ENCODE measurements around the gene FARSB. TPM values are rescaled to one million over a fixed set of nuclear protein-coding genes. Genes with fewer than 3 reads are reported as not detected.

The FARSB gene
- total RNA-seq, 2 experiments from 2014 or later: 21.6 to 26.0 TPM

GRCh38 chr2:222561817-222562645 is 93.9 kb downstream of the FARSB start:
- H3K27me3 Mint-ChIP-seq: no peaks in the 10 kb centered on the region
- POLR2A ChIA-PET: no interaction called here
- H3K4me3 Mint-ChIP-seq: no peak overlapping the region
- peak; percentile 43 for DNase-seq
- H3K27ac Mint-ChIP-seq: no peak overlapping the region
- peaks cover 3% of the 10 kb centered on the region for H3K36me3 Mint-ChIP-seq (ENCODE audit: low read depth)
- H3K9me3 Mint-ChIP-seq: no peaks in the 10 kb centered on the region
- CTCF ChIA-PET: interaction anchor here (0.6 to 1.6 kb wide), 4 partner anchors 30 to 254 kb away, joined by 3 to 6 read pairs (median 4); no protein-coding TSS in a partner anchor
- no peaks in the 10 kb centered on the region for H3K4me1 Mint-ChIP-seq

DNA sequence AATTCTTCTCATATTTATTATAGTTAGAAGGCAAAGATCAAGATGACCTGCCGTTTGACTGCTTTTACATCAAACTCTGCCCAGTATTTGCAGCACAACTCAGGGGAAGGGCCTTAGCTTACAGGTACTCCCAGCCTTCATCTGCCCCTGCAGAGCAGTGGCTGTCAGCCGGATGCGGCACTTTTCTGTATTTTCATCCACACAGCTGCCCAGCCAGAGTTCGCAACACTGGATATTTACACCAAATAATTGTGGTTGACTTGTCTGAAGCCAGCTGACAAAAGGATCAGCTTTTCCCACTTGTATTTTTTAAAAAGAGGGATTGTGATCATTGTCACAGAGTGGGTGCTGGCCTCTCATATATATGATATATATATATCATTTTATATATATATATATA is 94.7 kb downstream of the FARSB start:
- H3K4me3 Mint-ChIP-seq: no peak overlapping the region
- CTCF ChIA-PET: interaction anchor here (0.7 to 1.6 kb wide), 7 partner anchors 12 to 364 kb away, joined by 3 to 6 read pairs (median 3); no protein-coding TSS in a partner anchor
- H3K36me3 Mint-ChIP-seq (ENCODE audit: low read depth): no peaks in the 10 kb centered on the region
- H3K4me1 Mint-ChIP-seq: no peaks in the 10 kb centered on the region
- H3K27ac Mint-ChIP-seq: no peak overlapping the region
- no peak for DNase-seq
- no peaks in the 10 kb centered on the region for H3K27me3 Mint-ChIP-seq
- no peaks in the 10 kb centered on the region for H3K9me3 Mint-ChIP-seq
- POLR2A ChIA-PET: no interaction called here

DNA sequence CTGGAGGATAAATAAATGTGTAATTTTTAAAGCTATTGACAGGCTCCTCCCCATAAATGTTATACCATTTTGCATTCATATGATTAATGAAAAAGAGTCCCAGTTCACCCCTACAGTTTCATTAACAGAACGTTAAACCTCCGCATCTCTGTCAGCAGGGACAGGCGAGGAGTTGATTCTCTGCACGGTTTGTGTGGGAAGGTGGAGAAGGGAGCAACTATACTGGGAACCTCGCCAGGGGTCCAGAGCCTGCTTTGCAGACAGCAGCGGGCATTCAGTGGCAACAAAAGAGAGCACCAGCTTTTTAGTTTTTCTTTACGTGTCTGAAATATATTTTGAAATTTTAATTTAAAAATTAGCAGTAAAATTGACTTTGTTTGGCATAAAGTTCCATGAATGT is 101.4 kb downstream of the FARSB start:
- peaks cover 9% of the 10 kb centered on the region for H3K27me3 Mint-ChIP-seq
- ChIA-PET POLR2A (no interaction called here), CTCF (interaction anchor here (0.8 to 1.1 kb wide), 2 partner anchors 13 to 236 kb away, joined by 3 to 4 read pairs; no protein-coding TSS in a partner anchor)
- H3K9me3 Mint-ChIP-seq: no peaks in the 10 kb centered on the region
- no peak overlapping the region for H3K27ac Mint-ChIP-seq
- H3K4me3 Mint-ChIP-seq: no peak overlapping the region
- no peak for DNase-seq
- no peaks in the 10 kb centered on the region for H3K36me3 Mint-ChIP-seq (ENCODE audit: low read depth)
- H3K4me1 Mint-ChIP-seq: no peaks in the 10 kb centered on the region

GRCh38 chr2:222548992-222549391 is 106.9 kb downstream of the FARSB start:
- POLR2A ChIA-PET: no interaction called here
- CTCF ChIA-PET: no interaction called here
- no peaks in the 10 kb centered on the region for H3K9me3 Mint-ChIP-seq
- peaks cover 13% of the 10 kb centered on the region for H3K27me3 Mint-ChIP-seq
- H3K36me3 Mint-ChIP-seq (ENCODE audit: low read depth): no peaks in the 10 kb centered on the region
- H3K4me1 Mint-ChIP-seq: no peaks in the 10 kb centered on the region
- H3K27ac Mint-ChIP-seq: no peak overlapping the region
- H3K4me3 Mint-ChIP-seq: no peak overlapping the region
- DNase-seq: no peak

DNA sequence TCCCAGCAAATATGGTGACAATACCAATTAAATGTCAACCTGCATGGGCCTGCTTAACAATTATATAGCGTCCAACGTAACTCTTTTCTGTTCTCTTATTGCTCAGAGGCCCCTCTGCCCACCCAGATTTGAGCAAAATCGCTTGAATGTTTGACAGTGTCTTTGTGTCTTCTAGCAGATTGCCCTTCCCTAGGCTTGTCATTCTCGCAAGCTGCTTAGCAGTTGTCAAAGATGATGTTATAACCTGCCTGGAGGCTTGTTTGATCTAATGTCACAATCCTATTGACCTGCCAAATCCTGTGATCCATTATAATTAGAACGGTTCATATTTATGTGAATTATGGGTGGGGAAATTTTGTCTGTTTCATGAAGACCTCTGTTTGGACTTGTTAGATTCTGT is 108.8 kb downstream of the FARSB start:
- CTCF ChIA-PET: interaction anchor here (0.6 to 0.7 kb wide), 2 partner anchors 80 to 123 kb away, joined by 3 read pairs; no protein-coding TSS in a partner anchor
- Mint-ChIP-seq H3K9me3 (no peaks in the 10 kb centered on the region), H3K4me3 (no peak overlapping the region), H3K36me3 (ENCODE audit: low read depth) (no peaks in the 10 kb centered on the region), H3K27me3 (peaks cover 12% of the 10 kb centered on the region), H3K4me1 (no peaks in the 10 kb centered on the region), H3K27ac (no peak overlapping the region)
- DNase-seq: no peak
- POLR2A ChIA-PET: no interaction called here

DNA sequence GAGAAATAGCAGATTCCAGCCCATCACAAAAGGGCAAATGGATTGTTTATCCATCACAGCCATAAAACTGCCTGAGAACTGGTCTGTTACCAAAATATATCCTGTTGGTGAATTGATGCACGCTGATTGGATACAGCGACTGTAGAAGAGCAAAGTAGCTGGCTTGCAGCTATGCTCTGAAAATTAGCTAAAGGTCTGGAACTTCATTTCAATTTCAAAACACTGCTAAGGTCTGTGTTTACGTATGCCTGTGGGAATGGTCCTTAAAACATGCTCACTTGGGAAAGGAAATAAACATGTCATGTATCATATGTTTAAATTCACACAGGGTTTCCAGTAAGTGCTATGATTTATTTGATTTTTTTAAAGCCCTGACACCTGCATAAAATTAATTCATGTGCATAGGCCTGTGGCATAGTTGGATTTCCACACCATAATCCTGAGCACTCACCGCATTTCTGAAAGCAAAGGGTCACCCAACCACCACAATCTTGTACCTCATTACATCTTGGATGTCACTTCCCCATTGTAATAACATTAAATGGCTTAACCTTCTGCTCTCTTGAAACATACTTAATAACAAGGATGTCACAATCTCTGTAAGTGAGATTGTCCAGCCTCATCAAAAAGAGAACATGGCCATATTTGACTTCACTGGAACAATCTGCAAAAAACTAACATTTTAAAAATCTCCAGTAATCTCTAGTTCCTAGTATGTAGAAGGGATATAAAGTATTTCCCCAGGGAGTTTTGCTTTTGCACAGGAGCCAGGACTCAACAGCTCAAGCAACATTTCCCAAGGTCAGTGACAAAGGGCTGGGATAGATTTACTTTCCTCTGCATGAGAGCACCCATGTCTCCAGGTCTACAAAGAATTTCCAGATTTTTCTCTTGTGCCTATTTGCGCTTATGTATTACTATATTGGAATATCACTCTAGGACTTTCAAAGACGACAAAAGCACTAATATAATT is 109.8 kb downstream of the FARSB start:
- peaks cover 11% of the 10 kb centered on the region for H3K27me3 Mint-ChIP-seq

GRCh38 chr2:222544661-222545060 is 111.2 kb downstream of the FARSB start:
- CTCF ChIA-PET: no interaction called here
- POLR2A ChIA-PET: no interaction called here
- Mint-ChIP-seq H3K27me3 (peaks cover 6% of the 10 kb centered on the region), H3K36me3 (ENCODE audit: low read depth) (no peaks in the 10 kb centered on the region), H3K27ac (no peak overlapping the region), H3K4me1 (no peaks in the 10 kb centered on the region), H3K4me3 (no peak overlapping the region), H3K9me3 (no peaks in the 10 kb centered on the region)
- no peak for DNase-seq

More for the DNA sequence above, 109.8 kb downstream of the FARSB start:
- ChIA-PET CTCF (interaction anchor here (0.6 to 0.7 kb wide), 2 partner anchors 79 to 124 kb away, joined by 3 read pairs; no protein-coding TSS in a partner anchor), POLR2A (no interaction called here)
- H3K4me1 Mint-ChIP-seq: no peaks in the 10 kb centered on the region
- no peak for DNase-seq
- no peaks in the 10 kb centered on the region for H3K9me3 Mint-ChIP-seq
- H3K4me3 Mint-ChIP-seq: no peak overlapping the region
- H3K36me3 Mint-ChIP-seq (ENCODE audit: low read depth): no peaks in the 10 kb centered on the region
- no peak overlapping the region for H3K27ac Mint-ChIP-seq

DNA sequence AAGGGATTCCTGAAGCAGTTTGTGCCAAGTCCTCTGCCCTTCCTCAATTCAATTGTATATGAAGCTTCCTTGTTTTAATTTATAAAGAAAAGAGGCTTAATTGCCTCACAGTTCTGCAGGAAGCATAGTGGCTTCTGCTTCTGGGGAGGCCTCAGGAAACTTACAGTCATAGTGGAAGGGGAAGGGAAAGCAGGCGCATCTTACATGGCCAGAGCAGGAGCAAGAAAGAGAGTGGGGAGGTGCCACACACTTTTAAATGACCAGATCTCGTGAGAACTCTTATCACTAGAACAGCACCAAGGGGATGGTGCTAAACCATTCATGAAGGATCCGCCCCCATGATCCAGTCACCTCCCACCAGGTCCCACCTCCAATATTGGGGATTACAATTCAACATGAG is 117.4 kb downstream of the FARSB start:
- ChIA-PET POLR2A (no interaction called here), CTCF (no interaction called here)
- H3K9me3 Mint-ChIP-seq: no peaks in the 10 kb centered on the region
- DNase-seq: no peak
- H3K36me3 Mint-ChIP-seq (ENCODE audit: low read depth): no peaks in the 10 kb centered on the region
- no peak overlapping the region for H3K4me3 Mint-ChIP-seq
- no peak overlapping the region for H3K27ac Mint-ChIP-seq
- H3K27me3 Mint-ChIP-seq: peaks cover 5% of the 10 kb centered on the region
- H3K4me1 Mint-ChIP-seq: no peaks in the 10 kb centered on the region

DNA sequence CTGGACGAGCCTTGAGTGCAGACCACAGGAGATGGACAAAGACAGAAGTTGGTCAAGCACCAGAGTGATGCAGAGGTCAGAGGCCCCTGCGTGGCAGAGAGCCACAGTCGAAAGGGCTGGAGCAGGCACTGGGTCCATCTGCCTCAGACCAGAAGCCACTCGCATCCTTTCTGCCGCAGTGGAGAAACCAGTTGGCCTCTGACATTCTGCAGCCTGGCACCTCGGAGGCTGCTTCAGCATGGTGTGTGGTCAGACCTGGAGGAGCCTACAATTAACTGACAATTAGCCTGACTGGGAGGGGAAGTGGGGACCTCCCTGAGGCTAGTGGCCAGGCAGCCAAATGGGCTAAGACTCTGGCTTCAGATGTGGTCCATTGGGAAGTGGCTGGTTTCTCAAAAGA is 120.4 kb downstream of the FARSB start:
- CTCF ChIA-PET: no interaction called here
- POLR2A ChIA-PET: no interaction called here
- H3K27ac Mint-ChIP-seq: no peak overlapping the region
- H3K27me3 Mint-ChIP-seq: peaks cover 5% of the 10 kb centered on the region
- no peaks in the 10 kb centered on the region for H3K9me3 Mint-ChIP-seq
- no peaks in the 10 kb centered on the region for H3K4me1 Mint-ChIP-seq
- no peak for DNase-seq
- no peaks in the 10 kb centered on the region for H3K36me3 Mint-ChIP-seq (ENCODE audit: low read depth)
- no peak overlapping the region for H3K4me3 Mint-ChIP-seq

GRCh38 chr2:222532315-222532714 is 123.6 kb downstream of the FARSB start:
- POLR2A ChIA-PET: no interaction called here
- no peaks in the 10 kb centered on the region for H3K9me3 Mint-ChIP-seq
- no peaks in the 10 kb centered on the region for H3K4me1 Mint-ChIP-seq
- CTCF ChIA-PET: interaction anchor here (2.0 kb wide), 1 partner anchor 29 kb away, joined by 6 read pairs; no protein-coding TSS in a partner anchor
- no peak overlapping the region for H3K4me3 Mint-ChIP-seq
- H3K27me3 Mint-ChIP-seq: peaks cover 2% of the 10 kb centered on the region
- DNase-seq: no peak
- no peak overlapping the region for H3K27ac Mint-ChIP-seq
- no peaks in the 10 kb centered on the region for H3K36me3 Mint-ChIP-seq (ENCODE audit: low read depth)

- no peaks in the 10 kb centered on the region for H3K4me1 Mint-ChIP-seq
- no peak overlapping the region for H3K4me3 Mint-ChIP-seq
- H3K9me3 Mint-ChIP-seq: no peaks in the 10 kb centered on the region
- H3K36me3 Mint-ChIP-seq (ENCODE audit: low read depth): no peaks in the 10 kb centered on the region
- ChIA-PET CTCF (interaction anchor here (1.1 kb wide), 1 partner anchor 209 kb away, joined by 4 read pairs; no protein-coding TSS in a partner anchor), POLR2A (no interaction called here)
- H3K27me3 Mint-ChIP-seq: no peaks in the 10 kb centered on the region
- DNase-seq: no peak
- no peak overlapping the region for H3K27ac Mint-ChIP-seq
These were observed 129.2 kb downstream of the FARSB start for GRCh38 chr2:222526480-222527277.

DNA sequence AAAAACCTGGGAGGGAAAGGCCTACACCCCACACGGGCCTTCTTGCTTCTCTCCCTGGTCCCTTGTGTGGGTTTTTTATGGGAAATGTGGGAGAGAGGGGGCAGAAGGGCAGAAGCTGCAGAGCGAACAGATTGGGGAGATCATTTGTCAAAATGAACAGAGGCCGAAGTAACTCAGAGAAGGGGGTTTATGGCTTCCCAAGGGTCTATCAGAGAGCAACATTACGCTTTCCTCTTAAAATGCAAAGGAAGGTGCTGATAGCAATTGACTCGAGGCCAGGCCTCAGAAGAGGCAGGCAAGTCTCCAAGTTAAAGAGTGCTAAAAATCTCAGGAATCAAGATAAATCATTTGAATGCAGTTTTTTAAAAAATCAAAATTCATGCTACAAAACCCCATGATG is 130.1 kb downstream of the FARSB start:
- ChIA-PET POLR2A (no interaction called here), CTCF (interaction anchor here (1.1 kb wide), 1 partner anchor 208 kb away, joined by 4 read pairs; no protein-coding TSS in a partner anchor)
- H3K27ac Mint-ChIP-seq: no peak overlapping the region
- DNase-seq: no peak
- no peak overlapping the region for H3K4me3 Mint-ChIP-seq
- no peaks in the 10 kb centered on the region for H3K36me3 Mint-ChIP-seq (ENCODE audit: low read depth)
- H3K9me3 Mint-ChIP-seq: no peaks in the 10 kb centered on the region
- no peaks in the 10 kb centered on the region for H3K27me3 Mint-ChIP-seq
- no peaks in the 10 kb centered on the region for H3K4me1 Mint-ChIP-seq

Data from activated CD4-positive, alpha-beta T cell treated with anti-CD3 and anti-CD28 coated beads, Interleukin-2, amount 10 ng/mL, durations not matched to agents 7 days and 5 days (primary cell).